Measurements from ENCODE around the gene MRGPRE.

DNA sequence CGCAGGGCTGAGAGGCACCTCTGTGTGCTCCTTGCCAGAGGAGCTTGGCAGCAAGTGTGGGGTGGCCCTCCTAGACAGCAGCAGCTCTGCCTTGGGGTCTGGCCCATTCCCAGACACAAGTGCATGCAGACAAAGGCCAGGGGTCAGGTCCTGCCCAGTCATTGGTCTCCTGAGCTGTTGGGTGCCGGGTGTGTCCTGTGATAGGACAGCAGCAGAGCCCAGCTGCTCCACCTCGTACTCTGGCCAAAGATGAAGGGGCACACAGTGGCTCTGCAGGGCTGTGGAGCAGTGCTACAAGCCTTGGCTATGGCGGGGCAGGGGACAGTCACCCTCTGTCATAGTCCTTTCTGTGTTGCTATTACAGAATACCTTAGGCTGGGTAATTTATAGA lies 49.8 kb downstream of the MRGPRE start:
- TF ChIP-seq, protein P1, sequence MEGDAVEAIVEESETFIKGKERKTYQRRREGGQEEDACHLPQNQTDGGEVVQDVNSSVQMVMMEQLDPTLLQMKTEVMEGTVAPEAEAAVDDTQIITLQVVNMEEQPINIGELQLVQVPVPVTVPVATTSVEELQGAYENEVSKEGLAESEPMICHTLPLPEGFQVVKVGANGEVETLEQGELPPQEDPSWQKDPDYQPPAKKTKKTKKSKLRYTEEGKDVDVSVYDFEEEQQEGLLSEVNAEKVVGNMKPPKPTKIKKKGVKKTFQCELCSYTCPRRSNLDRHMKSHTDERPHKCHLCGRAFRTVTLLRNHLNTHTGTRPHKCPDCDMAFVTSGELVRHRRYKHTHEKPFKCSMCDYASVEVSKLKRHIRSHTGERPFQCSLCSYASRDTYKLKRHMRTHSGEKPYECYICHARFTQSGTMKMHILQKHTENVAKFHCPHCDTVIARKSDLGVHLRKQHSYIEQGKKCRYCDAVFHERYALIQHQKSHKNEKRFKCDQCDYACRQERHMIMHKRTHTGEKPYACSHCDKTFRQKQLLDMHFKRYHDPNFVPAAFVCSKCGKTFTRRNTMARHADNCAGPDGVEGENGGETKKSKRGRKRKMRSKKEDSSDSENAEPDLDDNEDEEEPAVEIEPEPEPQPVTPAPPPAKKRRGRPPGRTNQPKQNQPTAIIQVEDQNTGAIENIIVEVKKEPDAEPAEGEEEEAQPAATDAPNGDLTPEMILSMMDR (IDR thresholded peaks at IDR 0.05): no peak
- TF ChIP-seq EZH2 (IDR thresholded peaks at IDR 0.05; ENCODE audit: borderline replicate concordance, insufficient read depth, low read depth, low read length, poor library complexity, severe bottlenecking): no peak

All from B cell (primary cell).